Astrocyte (in vitro differentiated cells and primary cell): ENCODE results near the gene PDXK. TPM values are rescaled to one million over a fixed set of nuclear protein-coding genes. Genes with fewer than 3 reads are reported as not detected.

Experiments
- DNase-seq: peaks from one replicate; pipeline ENCODE4 v3.0.0-alpha.2; 2010; ENCODE audit warnings: low read depth
- FAIRE-seq: peaks from 2 replicates; lab custom pipeline; 2011; peaks lifted over from hg19 to GRCh38; lab: Jason Lieb, UNC
- H2AFZ ChIP-seq: 2 replicates; pipeline ENCODE4 v1.6.0; 2012; ENCODE audit warnings: low read depth, low read length, inconsistent platforms
- H3K27ac ChIP-seq: 2 replicates; pipeline ENCODE4 v1.5.1; 2011; ENCODE audit warnings: low read depth, low read length, inconsistent platforms
- H3K27me3 ChIP-seq: 2 replicates; pipeline ENCODE4 v1.6.0; 2011; ENCODE audit warnings: low read length, inconsistent platforms; ENCODE audit not compliant: insufficient read depth
- H3K36me3 ChIP-seq: 2 replicates; pipeline ENCODE4 v1.5.1; 2011; ENCODE audit warnings: low read length, inconsistent platforms; ENCODE audit not compliant: insufficient read depth
- H3K4me1 ChIP-seq: 2 replicates; pipeline ENCODE4 v1.5.1; 2011; ENCODE audit warnings: low read length, inconsistent platforms; ENCODE audit not compliant: insufficient read depth
- H3K4me2 ChIP-seq: 2 replicates; pipeline ENCODE4 v1.6.0; 2012; ENCODE audit warnings: low read length, inconsistent platforms
- H3K4me3 ChIP-seq: 2 replicates; pipeline ENCODE4 v1.5.1; 2011; ENCODE audit warnings: low read depth, mild to moderate bottlenecking, low read length, inconsistent platforms; ENCODE audit not compliant: insufficient read depth
- H3K79me2 ChIP-seq: 2 replicates; pipeline ENCODE4 v1.6.0; 2012; ENCODE audit warnings: mild to moderate bottlenecking, low read length, inconsistent platforms; ENCODE audit not compliant: insufficient read depth
- H3K9ac ChIP-seq: 2 replicates; pipeline ENCODE4 v1.6.0; 2012; ENCODE audit warnings: mild to moderate bottlenecking, low read length, inconsistent platforms
- H3K9me3 ChIP-seq: 2 replicates; pipeline ENCODE4 v1.5.1; 2012; ENCODE audit warnings: low read depth, mild to moderate bottlenecking, low read length, inconsistent platforms; ENCODE audit not compliant: insufficient read depth
- H4K20me1 ChIP-seq: 2 replicates; pipeline ENCODE4 v1.6.0; 2012; ENCODE audit warnings: low read length, inconsistent platforms; ENCODE audit not compliant: insufficient read depth
- H3K27ac Mint-ChIP-seq: one replicate; pipeline ENCODE4 v1.8.0; 2021; ENCODE audit warnings: mild to moderate bottlenecking, mixed read lengths; ENCODE audit not compliant: unreplicated experiment
- H3K27me3 Mint-ChIP-seq: one replicate; pipeline ENCODE4 v1.8.0; 2021; ENCODE audit warnings: low read depth, mixed read lengths; ENCODE audit not compliant: unreplicated experiment
- H3K36me3 Mint-ChIP-seq: one replicate; pipeline ENCODE4 v1.8.0; 2021; ENCODE audit warnings: low read depth, mixed read lengths; ENCODE audit not compliant: unreplicated experiment
- H3K4me1 Mint-ChIP-seq: one replicate; pipeline ENCODE4 v1.8.0; 2021; ENCODE audit warnings: low read depth, mixed read lengths; ENCODE audit not compliant: unreplicated experiment
- H3K4me3 Mint-ChIP-seq: one replicate; pipeline ENCODE4 v1.8.0; 2021; ENCODE audit warnings: mild to moderate bottlenecking, moderate library complexity, mixed read lengths; ENCODE audit not compliant: unreplicated experiment
- H3K9me3 Mint-ChIP-seq: one replicate; pipeline ENCODE4 v1.8.0; 2021; ENCODE audit warnings: mild to moderate bottlenecking, mixed read lengths; ENCODE audit not compliant: unreplicated experiment
- EZH2 ChIP-seq: IDR thresholded peaks from 2 replicates; pipeline ENCODE4 v1.6.1; 2012; ENCODE audit warnings: mild to moderate bottlenecking, low read length, inconsistent platforms; ENCODE audit not compliant: insufficient read depth
- total RNA-seq: library from RNA; stranded (reverse); gene quantifications from 2 replicates; pipeline ENCODE4 v1.2.1, GENCODE V29; 2021
- TF ChIP-seq, protein P1 (sequence below): IDR thresholded peaks from 2 replicates; pipeline ENCODE4 v1.5.1; 2011; ENCODE audit warnings: low read depth, mild to moderate bottlenecking, inconsistent platforms, low read length, moderate library complexity; ENCODE audit not compliant: insufficient read depth

Gene PDXK
- total RNA-seq, 1 donor from 2014 or later, result 180 TPM

DNA sequence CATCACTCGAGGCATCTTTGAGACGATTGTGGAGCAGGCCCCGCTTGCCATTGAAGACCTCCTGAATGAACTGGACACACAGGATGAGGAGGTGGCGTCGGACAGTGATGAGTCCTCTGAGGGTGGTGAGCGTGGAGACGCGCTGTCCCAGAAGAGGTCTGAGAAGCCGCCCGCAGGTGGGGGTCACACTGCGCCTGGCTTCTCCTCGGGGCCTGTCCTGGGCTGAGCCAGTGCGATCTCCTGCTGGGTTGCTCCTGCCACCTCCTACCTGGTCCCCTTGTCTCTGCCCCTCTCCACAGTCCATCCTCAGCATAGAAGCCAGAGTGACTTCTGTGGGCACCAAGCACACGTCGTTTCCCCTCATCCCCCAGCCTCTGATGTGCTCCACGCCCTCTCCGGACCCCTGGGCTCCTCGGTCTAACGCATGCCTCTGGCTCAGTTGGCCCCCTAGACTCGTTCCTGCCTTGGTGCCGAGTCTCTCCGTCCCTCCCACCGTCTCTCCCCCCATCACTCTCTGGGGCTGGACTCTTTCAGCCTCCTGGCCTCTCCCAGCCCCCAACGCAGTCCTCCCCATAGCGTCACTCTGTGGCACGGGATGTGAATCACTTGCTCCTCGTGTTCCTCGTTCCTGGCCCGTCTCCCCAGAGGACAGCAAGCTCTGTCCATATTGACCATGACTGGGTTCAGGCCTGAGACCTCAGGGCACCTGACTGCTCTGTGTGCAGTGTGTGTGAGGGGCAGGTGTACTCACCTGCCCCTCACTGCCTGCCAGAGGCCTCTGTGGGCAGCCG is 79.2 kb downstream of the PDXK start:
- no peak overlapping the region for H3K27ac ChIP-seq
- H3K4me1 Mint-ChIP-seq, result no peaks in the 10 kb centered on the region
- no peaks in the 10 kb centered on the region for H3K4me1 ChIP-seq
- H3K27me3 ChIP-seq, result no peaks in the 10 kb centered on the region
- no peaks in the 10 kb centered on the region for H3K9me3 ChIP-seq
- H3K27me3 Mint-ChIP-seq, result no peaks in the 10 kb centered on the region
- H2AFZ ChIP-seq, result no peak overlapping the region
- peaks cover 21% of the 10 kb centered on the region for H3K79me2 ChIP-seq
- H3K9ac ChIP-seq, result no peak overlapping the region
- no peak overlapping the region for H3K27ac Mint-ChIP-seq
- TF ChIP-seq, protein P1, sequence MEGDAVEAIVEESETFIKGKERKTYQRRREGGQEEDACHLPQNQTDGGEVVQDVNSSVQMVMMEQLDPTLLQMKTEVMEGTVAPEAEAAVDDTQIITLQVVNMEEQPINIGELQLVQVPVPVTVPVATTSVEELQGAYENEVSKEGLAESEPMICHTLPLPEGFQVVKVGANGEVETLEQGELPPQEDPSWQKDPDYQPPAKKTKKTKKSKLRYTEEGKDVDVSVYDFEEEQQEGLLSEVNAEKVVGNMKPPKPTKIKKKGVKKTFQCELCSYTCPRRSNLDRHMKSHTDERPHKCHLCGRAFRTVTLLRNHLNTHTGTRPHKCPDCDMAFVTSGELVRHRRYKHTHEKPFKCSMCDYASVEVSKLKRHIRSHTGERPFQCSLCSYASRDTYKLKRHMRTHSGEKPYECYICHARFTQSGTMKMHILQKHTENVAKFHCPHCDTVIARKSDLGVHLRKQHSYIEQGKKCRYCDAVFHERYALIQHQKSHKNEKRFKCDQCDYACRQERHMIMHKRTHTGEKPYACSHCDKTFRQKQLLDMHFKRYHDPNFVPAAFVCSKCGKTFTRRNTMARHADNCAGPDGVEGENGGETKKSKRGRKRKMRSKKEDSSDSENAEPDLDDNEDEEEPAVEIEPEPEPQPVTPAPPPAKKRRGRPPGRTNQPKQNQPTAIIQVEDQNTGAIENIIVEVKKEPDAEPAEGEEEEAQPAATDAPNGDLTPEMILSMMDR, result no peak
- no peak for TF ChIP-seq EZH2
- H3K4me3 ChIP-seq, result no peak overlapping the region
- peaks cover 54% of the 10 kb centered on the region for H4K20me1 ChIP-seq
- H3K9me3 Mint-ChIP-seq, result no peaks in the 10 kb centered on the region
- peaks cover 37% of the 10 kb centered on the region for H3K36me3 ChIP-seq
- H3K4me2 ChIP-seq, result no peak overlapping the region
- no peak for DNase-seq
- no peak for FAIRE-seq
- no peak overlapping the region for H3K4me3 Mint-ChIP-seq
- peaks cover 33% of the 10 kb centered on the region for H3K36me3 Mint-ChIP-seq

- H3K4me3 Mint-ChIP-seq, result no peak overlapping the region
- no peak overlapping the region for H3K27ac ChIP-seq
- peaks cover 43% of the 10 kb centered on the region for H4K20me1 ChIP-seq
- TF ChIP-seq EZH2, result no peak
- TF ChIP-seq, protein P1, result no peak
- no peak for DNase-seq
- peaks cover 33% of the 10 kb centered on the region for H3K36me3 Mint-ChIP-seq
- H3K4me2 ChIP-seq, result no peak overlapping the region
- no peaks in the 10 kb centered on the region for H3K4me1 ChIP-seq
- no peaks in the 10 kb centered on the region for H3K9me3 ChIP-seq
- no peak for FAIRE-seq
- H3K36me3 ChIP-seq, result peaks cover 27% of the 10 kb centered on the region
- peaks cover 9% of the 10 kb centered on the region for H3K79me2 ChIP-seq
- no peak overlapping the region for H3K27ac Mint-ChIP-seq
- H3K27me3 ChIP-seq, result no peaks in the 10 kb centered on the region
- H3K4me1 Mint-ChIP-seq, result no peaks in the 10 kb centered on the region
- H3K9ac ChIP-seq, result no peak overlapping the region
- no peaks in the 10 kb centered on the region for H3K27me3 Mint-ChIP-seq
- H3K4me3 ChIP-seq, result no peak overlapping the region
- H3K9me3 Mint-ChIP-seq, result no peaks in the 10 kb centered on the region
- no peak overlapping the region for H2AFZ ChIP-seq
Observed at GRCh38 chr21:43799301-43799840, 80.4 kb downstream of the PDXK start.

- FAIRE-seq (no peak), DNase-seq (no peak)
- peaks cover 27% of the 10 kb centered on the region for H3K36me3 ChIP-seq
- no peak for TF ChIP-seq EZH2
- TF ChIP-seq, protein P1, result no peak
- H3K27me3 ChIP-seq, result no peaks in the 10 kb centered on the region
- no peak overlapping the region for H3K9ac ChIP-seq
- peaks cover 35% of the 10 kb centered on the region for H4K20me1 ChIP-seq
- H3K4me1 ChIP-seq, result no peaks in the 10 kb centered on the region
- Mint-ChIP-seq H3K4me1 (no peaks in the 10 kb centered on the region), H3K9me3 (no peaks in the 10 kb centered on the region), H3K36me3 (peaks cover 31% of the 10 kb centered on the region), H3K27me3 (no peaks in the 10 kb centered on the region), H3K27ac (no peak overlapping the region), H3K4me3 (no peak overlapping the region)
- no peak overlapping the region for H2AFZ ChIP-seq
- no peak overlapping the region for H3K4me3 ChIP-seq
- no peak overlapping the region for H3K27ac ChIP-seq
- H3K9me3 ChIP-seq, result no peaks in the 10 kb centered on the region
- H3K4me2 ChIP-seq, result no peak overlapping the region
- H3K79me2 ChIP-seq, result peaks cover 1% of the 10 kb centered on the region
Observed at GRCh38 chr21:43800124-43800523, 81.2 kb downstream of the PDXK start.
